ENCODE results near the gene USP17L17.
"Not testable (repeated sequence)": the region's sequence is repeated elsewhere in the genome, so short reads cannot be mapped to it uniquely, and the experiment has no call there.

The USP17L17 gene

DNA sequence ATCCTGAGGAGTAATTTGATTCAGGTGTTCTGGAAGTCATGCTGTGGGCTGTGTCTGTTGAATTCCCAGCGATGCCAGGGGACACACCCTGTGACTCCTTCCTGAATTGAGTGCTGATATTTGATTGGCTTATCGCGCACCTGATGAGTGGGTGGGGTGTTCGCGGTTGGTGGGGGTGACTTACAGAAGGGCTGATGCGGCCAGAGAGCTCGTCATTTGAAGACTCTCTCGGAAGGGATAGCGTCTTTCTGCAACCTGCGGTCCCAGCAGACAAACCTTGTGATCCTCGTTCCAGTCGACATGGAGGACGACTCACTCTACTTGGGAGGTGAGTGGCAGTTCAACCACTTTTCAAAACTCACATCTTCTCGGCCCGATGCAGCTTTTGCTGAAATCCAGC, 9.6 kb upstream of the USP17L17 start, which contains the start of gene USP17L15:
Gene USP17L15 (plus strand): TSS at position 301 of the 400 bp plus-strand sequence. CDS start 0 bp downstream, at position 301.
- TF ChIP-seq FOXP2 (optimal IDR thresholded peaks at IDR 0.05; ENCODE audit: borderline replicate concordance, extremely low read depth, extremely low read length, insufficient read depth); SIN3A (IDR thresholded peaks at IDR 0.05; ENCODE audit: borderline replicate concordance, insufficient read depth, low read length): not testable (repeated sequence)
- TF ChIP-seq, protein P1, sequence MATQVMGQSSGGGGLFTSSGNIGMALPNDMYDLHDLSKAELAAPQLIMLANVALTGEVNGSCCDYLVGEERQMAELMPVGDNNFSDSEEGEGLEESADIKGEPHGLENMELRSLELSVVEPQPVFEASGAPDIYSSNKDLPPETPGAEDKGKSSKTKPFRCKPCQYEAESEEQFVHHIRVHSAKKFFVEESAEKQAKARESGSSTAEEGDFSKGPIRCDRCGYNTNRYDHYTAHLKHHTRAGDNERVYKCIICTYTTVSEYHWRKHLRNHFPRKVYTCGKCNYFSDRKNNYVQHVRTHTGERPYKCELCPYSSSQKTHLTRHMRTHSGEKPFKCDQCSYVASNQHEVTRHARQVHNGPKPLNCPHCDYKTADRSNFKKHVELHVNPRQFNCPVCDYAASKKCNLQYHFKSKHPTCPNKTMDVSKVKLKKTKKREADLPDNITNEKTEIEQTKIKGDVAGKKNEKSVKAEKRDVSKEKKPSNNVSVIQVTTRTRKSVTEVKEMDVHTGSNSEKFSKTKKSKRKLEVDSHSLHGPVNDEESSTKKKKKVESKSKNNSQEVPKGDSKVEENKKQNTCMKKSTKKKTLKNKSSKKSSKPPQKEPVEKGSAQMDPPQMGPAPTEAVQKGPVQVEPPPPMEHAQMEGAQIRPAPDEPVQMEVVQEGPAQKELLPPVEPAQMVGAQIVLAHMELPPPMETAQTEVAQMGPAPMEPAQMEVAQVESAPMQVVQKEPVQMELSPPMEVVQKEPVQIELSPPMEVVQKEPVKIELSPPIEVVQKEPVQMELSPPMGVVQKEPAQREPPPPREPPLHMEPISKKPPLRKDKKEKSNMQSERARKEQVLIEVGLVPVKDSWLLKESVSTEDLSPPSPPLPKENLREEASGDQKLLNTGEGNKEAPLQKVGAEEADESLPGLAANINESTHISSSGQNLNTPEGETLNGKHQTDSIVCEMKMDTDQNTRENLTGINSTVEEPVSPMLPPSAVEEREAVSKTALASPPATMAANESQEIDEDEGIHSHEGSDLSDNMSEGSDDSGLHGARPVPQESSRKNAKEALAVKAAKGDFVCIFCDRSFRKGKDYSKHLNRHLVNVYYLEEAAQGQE (IDR thresholded peaks at IDR 0.05; ENCODE audit: insufficient read depth in 1 of 2, low read depth in 2 of 2, low read length in 2 of 2), result not testable (repeated sequence)

DNA sequence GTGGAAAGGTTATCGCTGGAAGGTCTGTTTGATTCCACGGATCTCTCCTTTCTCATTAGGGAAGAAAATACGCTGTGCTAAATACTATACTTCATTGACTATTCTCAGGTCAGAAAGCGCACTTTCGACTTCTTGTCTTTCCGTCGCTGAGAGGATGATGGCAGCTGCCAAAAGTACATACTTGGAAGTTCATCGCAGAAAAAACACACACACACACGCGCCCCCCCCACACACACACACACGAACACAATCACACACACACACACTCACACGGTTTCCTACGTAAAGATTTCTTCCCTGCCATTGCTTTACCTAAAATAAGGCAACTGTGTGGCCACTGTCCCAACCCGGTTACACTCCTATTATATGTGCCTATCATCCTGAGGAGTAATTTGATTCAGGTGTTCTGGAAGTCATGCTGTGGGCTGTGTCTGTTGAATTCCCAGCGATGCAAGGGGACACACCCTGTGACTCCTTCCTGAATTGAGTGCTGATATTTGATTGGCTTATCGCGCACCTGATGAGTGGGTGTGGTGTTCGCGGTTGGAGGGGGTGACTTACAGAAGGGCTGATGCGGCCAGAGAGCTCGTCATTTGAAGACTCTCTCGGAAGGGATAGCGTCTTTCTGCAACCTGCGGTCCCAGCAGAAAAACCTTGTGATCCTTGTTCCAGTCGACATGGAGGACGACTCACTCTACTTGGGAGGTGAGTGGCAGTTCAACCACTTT, 4.4 kb downstream of the USP17L17 start, which contains the start of gene USP17L18:
Gene USP17L18 (plus strand): TSS at position 678 of the 728 bp plus-strand sequence. CDS start 0 bp downstream, at position 678.
- not testable (repeated sequence) for TF ChIP-seq POLR2AphosphoS5 (IDR thresholded peaks at IDR 0.05; ENCODE audit: low read depth, low read length); SIN3A (IDR thresholded peaks at IDR 0.05; ENCODE audit: borderline replicate concordance, insufficient read depth, low read length)
- TF ChIP-seq, protein P1 (IDR thresholded peaks at IDR 0.05; ENCODE audit: insufficient read depth in 1 of 2, low read depth in 2 of 2, low read length in 2 of 2), result not testable (repeated sequence)

GRCh38 chr4:9253078-9253477, 9.4 kb downstream of the USP17L17 start, which contains the start of gene USP17L19:
Gene USP17L19 (plus strand): TSS chr4:9253378. CDS start chr4:9253378, 0 bp downstream.
- not testable (repeated sequence) for TF ChIP-seq POLR2AphosphoS5 (IDR thresholded peaks at IDR 0.05; ENCODE audit: low read depth, low read length); FOXP2 (optimal IDR thresholded peaks at IDR 0.05; ENCODE audit: borderline replicate concordance, extremely low read depth, extremely low read length, insufficient read depth); TAF1 (IDR thresholded peaks at IDR 0.05; ENCODE audit: borderline replicate concordance, insufficient read depth, low read length)

DNA sequence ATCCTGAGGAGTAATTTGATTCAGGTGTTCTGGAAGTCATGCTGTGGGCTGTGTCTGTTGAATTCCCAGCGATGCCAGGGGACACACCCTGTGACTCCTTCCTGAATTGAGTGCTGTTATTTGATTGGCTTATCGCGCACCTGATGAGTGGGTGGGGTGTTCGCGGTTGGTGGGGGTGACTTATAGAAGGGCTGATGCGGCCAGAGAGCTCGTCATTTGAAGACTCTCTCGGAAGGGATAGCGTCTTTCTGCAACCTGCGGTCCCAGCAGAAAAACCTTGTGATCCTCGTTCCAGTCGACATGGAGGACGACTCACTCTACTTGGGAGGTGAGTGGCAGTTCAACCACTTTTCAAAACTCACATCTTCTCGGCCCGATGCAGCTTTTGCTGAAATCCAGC, 14.1 kb downstream of the USP17L17 start, which contains the start of gene USP17L20:
Gene USP17L20 (plus strand): TSS at position 301 of the 400 bp plus-strand sequence. CDS start 0 bp downstream, at position 301.
- TF ChIP-seq TAF1, SIN3A (IDR thresholded peaks at IDR 0.05; ENCODE audit: borderline replicate concordance, insufficient read depth, low read length): not testable (repeated sequence)
- TF ChIP-seq, protein P1 (IDR thresholded peaks at IDR 0.05; ENCODE audit: insufficient read depth in 1 of 2, low read depth in 2 of 2, low read length in 2 of 2), result not testable (repeated sequence)

DNA sequence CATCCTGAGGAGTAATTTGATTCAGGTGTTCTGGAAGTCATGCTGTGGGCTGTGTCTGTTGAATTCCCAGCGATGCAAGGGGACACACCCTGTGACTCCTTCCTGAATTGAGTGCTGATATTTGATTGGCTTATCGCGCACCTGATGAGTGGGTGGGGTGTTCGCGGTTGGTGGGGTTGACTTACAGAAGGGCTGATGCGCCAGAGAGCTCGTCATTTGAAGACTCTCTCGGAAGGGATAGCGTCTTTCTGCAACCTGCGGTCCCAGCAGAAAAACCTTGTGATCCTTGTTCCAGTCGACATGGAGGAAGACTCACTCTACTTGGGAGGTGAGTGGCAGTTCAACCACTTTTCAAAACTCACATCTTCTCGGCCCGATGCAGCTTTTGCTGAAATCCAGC, 18.9 kb downstream of the USP17L17 start, which contains the start of gene USP17L21:
Gene USP17L21 (plus strand): TSS at position 301 of the 400 bp plus-strand sequence. CDS start 0 bp downstream, at position 301.
- not testable (repeated sequence) for TF ChIP-seq TAF1 (IDR thresholded peaks at IDR 0.05; ENCODE audit: borderline replicate concordance, insufficient read depth, low read length); POLR2AphosphoS5 (IDR thresholded peaks at IDR 0.05; ENCODE audit: low read depth, low read length); FOXP2 (optimal IDR thresholded peaks at IDR 0.05; ENCODE audit: borderline replicate concordance, extremely low read depth, extremely low read length, insufficient read depth)

DNA sequence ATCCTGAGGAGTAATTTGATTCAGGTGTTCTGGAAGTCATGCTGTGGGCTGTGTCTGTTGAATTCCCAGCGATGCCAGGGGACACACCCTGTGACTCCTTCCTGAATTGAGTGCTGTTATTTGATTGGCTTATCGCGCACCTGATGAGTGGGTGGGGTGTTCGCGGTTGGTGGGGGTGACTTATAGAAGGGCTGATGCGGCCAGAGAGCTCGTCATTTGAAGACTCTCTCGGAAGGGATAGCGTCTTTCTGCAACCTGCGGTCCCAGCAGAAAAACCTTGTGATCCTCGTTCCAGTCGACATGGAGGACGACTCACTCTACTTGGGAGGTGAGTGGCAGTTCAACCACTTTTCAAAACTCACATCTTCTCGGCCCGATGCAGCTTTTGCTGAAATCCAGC, 23.6 kb downstream of the USP17L17 start, which contains the start of gene USP17L22:
Gene USP17L22 (plus strand): TSS at position 301 of the 400 bp plus-strand sequence. CDS start 0 bp downstream, at position 301.
- TF ChIP-seq POLR2AphosphoS5 (IDR thresholded peaks at IDR 0.05; ENCODE audit: low read depth, low read length); FOXP2 (optimal IDR thresholded peaks at IDR 0.05; ENCODE audit: borderline replicate concordance, extremely low read depth, extremely low read length, insufficient read depth): not testable (repeated sequence)
- TF ChIP-seq, protein P1 (IDR thresholded peaks at IDR 0.05; ENCODE audit: insufficient read depth in 1 of 2, low read depth in 2 of 2, low read length in 2 of 2), result not testable (repeated sequence)

Measured in PFSK-1 (cell line).